ENCODE measurements around the gene MS4A5.
A peak's percentile ranks its signal among the peaks of the same experiment; 100 is the strongest.

Gene MS4A5

DNA sequence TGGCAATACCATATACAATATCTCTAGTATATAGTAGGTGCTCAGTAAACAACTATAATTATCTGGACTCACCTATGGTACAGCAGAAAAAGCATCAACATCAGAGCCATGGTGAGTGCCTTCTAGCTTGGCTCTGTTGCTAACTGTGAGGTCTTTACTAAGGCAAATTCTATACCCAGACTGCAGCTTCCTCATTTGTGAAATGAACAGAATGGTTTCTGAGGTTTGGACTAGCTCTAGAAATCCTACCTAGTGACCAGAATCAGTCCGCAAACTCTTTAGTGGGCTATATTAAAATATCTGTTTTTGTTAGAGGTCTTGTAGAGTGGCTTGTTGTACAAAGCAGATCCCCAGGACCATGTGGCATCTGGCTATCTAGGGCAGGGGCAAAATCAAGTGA lies 30.0 kb downstream of the MS4A5 start:
- TF ChIP-seq, protein P1, sequence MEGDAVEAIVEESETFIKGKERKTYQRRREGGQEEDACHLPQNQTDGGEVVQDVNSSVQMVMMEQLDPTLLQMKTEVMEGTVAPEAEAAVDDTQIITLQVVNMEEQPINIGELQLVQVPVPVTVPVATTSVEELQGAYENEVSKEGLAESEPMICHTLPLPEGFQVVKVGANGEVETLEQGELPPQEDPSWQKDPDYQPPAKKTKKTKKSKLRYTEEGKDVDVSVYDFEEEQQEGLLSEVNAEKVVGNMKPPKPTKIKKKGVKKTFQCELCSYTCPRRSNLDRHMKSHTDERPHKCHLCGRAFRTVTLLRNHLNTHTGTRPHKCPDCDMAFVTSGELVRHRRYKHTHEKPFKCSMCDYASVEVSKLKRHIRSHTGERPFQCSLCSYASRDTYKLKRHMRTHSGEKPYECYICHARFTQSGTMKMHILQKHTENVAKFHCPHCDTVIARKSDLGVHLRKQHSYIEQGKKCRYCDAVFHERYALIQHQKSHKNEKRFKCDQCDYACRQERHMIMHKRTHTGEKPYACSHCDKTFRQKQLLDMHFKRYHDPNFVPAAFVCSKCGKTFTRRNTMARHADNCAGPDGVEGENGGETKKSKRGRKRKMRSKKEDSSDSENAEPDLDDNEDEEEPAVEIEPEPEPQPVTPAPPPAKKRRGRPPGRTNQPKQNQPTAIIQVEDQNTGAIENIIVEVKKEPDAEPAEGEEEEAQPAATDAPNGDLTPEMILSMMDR (IDR thresholded peaks at IDR 0.05; ENCODE audit: low read length): no peak
- no peak for TF ChIP-seq EZH2 (IDR thresholded peaks at IDR 0.05; ENCODE audit: borderline replicate concordance, low read length)
- peak overlapping the region; percentile 69 for H3K4me3 ChIP-seq (ENCODE audit: low read depth, low read length, poor library complexity, severe bottlenecking)
- no peaks in the 10 kb centered on the region for H3K27me3 ChIP-seq (ENCODE audit: insufficient read depth, low read length)
- no peaks in the 10 kb centered on the region for H3K9me2 ChIP-seq (ENCODE audit: low read depth, low read length)
- peaks cover 66% of the 10 kb centered on the region for H3K36me3 ChIP-seq (ENCODE audit: insufficient read depth, low read length)
- H3K27ac ChIP-seq (ENCODE audit: low read depth, low read length, poor library complexity, severe bottlenecking): peak overlapping the region; percentile 43
- H3K4me2 ChIP-seq (ENCODE audit: low read length): peak overlapping the region; percentile 76
- H4K20me1 ChIP-seq (ENCODE audit: insufficient read depth, low read length): no peaks in the 10 kb centered on the region
- peaks cover 5% of the 10 kb centered on the region; the same call in 1 of the 2 replicates for H3F3A ChIP-seq (ENCODE audit: insufficient read depth, low read length)
- peaks cover 57% of the 10 kb centered on the region for H3K79me2 ChIP-seq (ENCODE audit: insufficient read depth, low read length)
- no peak overlapping the region for H2AFZ ChIP-seq (ENCODE audit: low read length)
- peaks cover 61% of the 10 kb centered on the region for H3K4me1 ChIP-seq (ENCODE audit: insufficient read depth, low read length, severe bottlenecking)
- H3K9ac ChIP-seq (ENCODE audit: low read length): peak overlapping the region; percentile 33; the same call in 1 of the 2 replicates
- no peaks in the 10 kb centered on the region for H3K9me3 ChIP-seq (ENCODE audit: low read length)

- Histone ChIP-seq H3K27ac (ENCODE audit: low read depth, low read length, poor library complexity, severe bottlenecking) (no peak overlapping the region), H3K79me2 (ENCODE audit: insufficient read depth, low read length) (no peaks in the 10 kb centered on the region), H4K20me1 (ENCODE audit: insufficient read depth, low read length) (no peaks in the 10 kb centered on the region), H3K9me2 (ENCODE audit: low read depth, low read length) (no peaks in the 10 kb centered on the region), H3K27me3 (ENCODE audit: insufficient read depth, low read length) (no peaks in the 10 kb centered on the region), H3K4me1 (ENCODE audit: insufficient read depth, low read length, severe bottlenecking) (no peaks in the 10 kb centered on the region), H2AFZ (ENCODE audit: low read length) (no peak overlapping the region), H3K4me2 (ENCODE audit: low read length) (no peak overlapping the region), H3K4me3 (ENCODE audit: low read depth, low read length, poor library complexity, severe bottlenecking) (no peak overlapping the region), H3K9ac (ENCODE audit: low read length) (no peak overlapping the region), H3K36me3 (ENCODE audit: insufficient read depth, low read length) (peaks cover 77% of the 10 kb centered on the region), H3K9me3 (ENCODE audit: low read length) (no peaks in the 10 kb centered on the region), H3F3A (ENCODE audit: insufficient read depth, low read length) (peaks cover 13% of the 10 kb centered on the region; the same call in 1 of the 2 replicates)
- TF ChIP-seq EZH2 (IDR thresholded peaks at IDR 0.05; ENCODE audit: borderline replicate concordance, low read length): no peak
- TF ChIP-seq, protein P1 (IDR thresholded peaks at IDR 0.05; ENCODE audit: low read length): no peak
These were observed 39.5 kb downstream of the MS4A5 start for GRCh38 chr11:60468829-60469228.

DNA sequence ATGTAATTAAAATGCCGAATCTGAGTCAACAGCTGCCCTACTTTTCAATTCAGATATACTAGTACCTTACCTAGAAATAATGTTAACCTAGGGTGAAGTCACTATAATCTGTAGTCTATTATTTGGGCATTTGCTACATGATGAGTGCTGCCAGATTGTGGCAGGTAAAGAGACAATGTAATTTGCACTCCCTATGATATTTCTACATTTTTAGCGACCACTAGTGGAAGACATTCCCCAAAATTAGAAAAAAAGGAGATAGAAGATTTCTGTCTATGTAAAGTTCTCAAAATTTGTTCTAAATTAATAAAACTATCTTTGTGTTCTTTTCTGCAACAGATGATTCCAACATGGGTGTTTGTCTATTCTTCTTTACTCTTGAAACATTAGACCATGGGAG lies 40.4 kb downstream of the MS4A5 start:
- no peaks in the 10 kb centered on the region for H3K27me3 ChIP-seq (ENCODE audit: insufficient read depth, low read length)
- no peaks in the 10 kb centered on the region for H4K20me1 ChIP-seq (ENCODE audit: insufficient read depth, low read length)
- no peaks in the 10 kb centered on the region for H3K79me2 ChIP-seq (ENCODE audit: insufficient read depth, low read length)
- H3K4me2 ChIP-seq (ENCODE audit: low read length): no peak overlapping the region
- H3K27ac ChIP-seq (ENCODE audit: low read depth, low read length, poor library complexity, severe bottlenecking): no peak overlapping the region
- H3K9ac ChIP-seq (ENCODE audit: low read length): no peak overlapping the region
- TF ChIP-seq, protein P1 (IDR thresholded peaks at IDR 0.05; ENCODE audit: low read length): peak; percentile 55
- no peak for TF ChIP-seq EZH2 (IDR thresholded peaks at IDR 0.05; ENCODE audit: borderline replicate concordance, low read length)
- H3K4me3 ChIP-seq (ENCODE audit: low read depth, low read length, poor library complexity, severe bottlenecking): no peak overlapping the region
- H3K36me3 ChIP-seq (ENCODE audit: insufficient read depth, low read length): peaks cover 68% of the 10 kb centered on the region
- H3F3A ChIP-seq (ENCODE audit: insufficient read depth, low read length): peaks cover 13% of the 10 kb centered on the region; the same call in 1 of the 2 replicates
- H2AFZ ChIP-seq (ENCODE audit: low read length): no peak overlapping the region
- no peaks in the 10 kb centered on the region for H3K4me1 ChIP-seq (ENCODE audit: insufficient read depth, low read length, severe bottlenecking)
- H3K9me2 ChIP-seq (ENCODE audit: low read depth, low read length): no peaks in the 10 kb centered on the region
- no peaks in the 10 kb centered on the region for H3K9me3 ChIP-seq (ENCODE audit: low read length)

Measured in OCI-LY1 (cell line).